H1 (cell line): ENCODE measurements around the gene PPP1R13B. TPM values are rescaled to one million over a fixed set of nuclear protein-coding genes. Genes with fewer than 3 reads are reported as not detected.

Experiments
- CTCF ChIA-PET: fragments of 300-600 bp; sonication (Branson Sonifier 250); formaldehyde crosslinking; loops from one replicate; lab custom pipeline; 2021; ENCODE audit not compliant: partially characterized antibody; lab: Charles Lee
- POLR2A ChIA-PET: fragments of 300-600 bp; sonication (Branson Sonifier 250); formaldehyde crosslinking; loops from one replicate; lab custom pipeline; 2021; ENCODE audit warnings: inconsistent platforms; ENCODE audit not compliant: partially characterized antibody; lab: Charles Lee
- DNase-seq, 2 experiments: peaks; one replicate each; pipeline versions ENCODE4 v3.0.0 to v3.0.0-alpha.2; 2010 to 2022; ENCODE audit warnings: low spot score in 2 of 2, low read depth in 1 of 2, mixed read lengths in 1 of 2
- FAIRE-seq: peaks from 2 replicates; lab custom pipeline; 2011; peaks lifted over from hg19 to GRCh38; lab: Jason Lieb, UNC
- H2AFZ ChIP-seq: 2 replicates; pipeline ENCODE4 v1.8.1; 2012; ENCODE audit warnings: low read length, inconsistent platforms
- H2AK5ac ChIP-seq: 2 replicates; pipeline ENCODE4 v1.6.1; 2013; ENCODE audit warnings: low read depth, low read length
- H2BK120ac ChIP-seq: replicated peaks from 2 replicates; pipeline ENCODE3; 2013; ENCODE audit warnings: low read depth, low read length, inconsistent platforms
- H2BK12ac ChIP-seq: 2 replicates; pipeline ENCODE4 v1.6.1; 2013; ENCODE audit warnings: low read depth, low read length
- H2BK15ac ChIP-seq: 2 replicates; pipeline ENCODE4 v1.6.1; 2013; ENCODE audit warnings: low read length
- H2BK20ac ChIP-seq: 2 replicates; pipeline ENCODE4 v1.6.1; 2013; ENCODE audit warnings: low read length
- H2BK5ac ChIP-seq: 2 replicates; pipeline ENCODE4 v1.6.1; 2013; ENCODE audit warnings: low read depth, low read length
- H3K14ac ChIP-seq: 2 replicates; pipeline ENCODE4 v1.6.1; 2013; ENCODE audit warnings: inconsistent platforms; ENCODE audit not compliant: insufficient read length
- H3K18ac ChIP-seq: 2 replicates; pipeline ENCODE4 v1.6.1; 2013; ENCODE audit warnings: low read length; ENCODE audit errors: extremely low read depth
- H3K23ac ChIP-seq: 2 replicates; pipeline ENCODE4 v1.6.1; 2013; ENCODE audit warnings: inconsistent platforms; ENCODE audit not compliant: insufficient read length
- H3K23me2 ChIP-seq: 2 replicates; pipeline ENCODE4 v1.6.1; 2013; ENCODE audit warnings: low read depth, low read length
- H3K27ac ChIP-seq: 2 replicates; pipeline ENCODE4 v1.6.1; 2011; ENCODE audit warnings: low read depth, low read length, inconsistent platforms
- H3K27me3 ChIP-seq, 4 experiments: replicated peaks in 1 of 4; 1 replicate in 1 of 4; 2 replicates in 3 of 4; pipeline versions ENCODE4 v1.6.1 to v1.8.1; 2011 to 2013; ENCODE audit warnings: low read length in 3 of 4, mild to moderate bottlenecking in 3 of 4, inconsistent platforms in 2 of 4, mixed read lengths in 2 of 4, moderate library complexity in 1 of 4; ENCODE audit not compliant: control insufficient read depth in 3 of 4, insufficient read depth in 3 of 4; ENCODE audit errors: extremely low read depth in 1 of 4
- H3K36me3 ChIP-seq, 4 experiments: 2 replicates each; pipeline versions ENCODE4 v1.6.1 to v1.8.1; 2011 to 2013; ENCODE audit warnings: mild to moderate bottlenecking in 4 of 4, low read length in 3 of 4, moderate library complexity in 2 of 4, control low read depth in 1 of 4, inconsistent platforms in 1 of 4; ENCODE audit not compliant: insufficient read depth in 4 of 4, control insufficient read depth in 2 of 4
- H3K4ac ChIP-seq: replicated peaks from 2 replicates; pipeline ENCODE3; 2013; ENCODE audit warnings: low read length, low read depth, mixed read lengths, inconsistent platforms; ENCODE audit not compliant: insufficient read length
- H3K4me1 ChIP-seq, 4 experiments: replicated peaks in 1 of 4; 1 replicate in 1 of 4; 2 replicates in 3 of 4; pipeline versions ENCODE4 v1.6.1 to v1.8.1; 2011 to 2013; ENCODE audit warnings: low read length in 3 of 4, inconsistent platforms in 2 of 4, mixed read lengths in 1 of 4; ENCODE audit not compliant: insufficient read depth in 4 of 4, control insufficient read depth in 3 of 4
- H3K4me2 ChIP-seq, 2 experiments: 2 replicates each; pipeline versions ENCODE4 v1.6.1 to v1.8.1; 2011 to 2013; ENCODE audit warnings: low read depth in 2 of 2, low read length in 2 of 2, control low read depth in 1 of 2, inconsistent platforms in 1 of 2, mild to moderate bottlenecking in 1 of 2; ENCODE audit not compliant: insufficient read depth in 1 of 2
- H3K4me3 ChIP-seq, 4 experiments: fragments of 200-600, 300-600 bp in 1 of 4; sonication (generic), shearing (Covaris generic), sonication (Bioruptor Twin) in 1 of 4; 2 replicates each; pipeline versions ENCODE4 v1.5.1 to v1.8.1; 2011 to 2016; ENCODE audit warnings: low read length in 4 of 4, low read depth in 3 of 4, control low read depth in 2 of 4, inconsistent platforms in 2 of 4, mild to moderate bottlenecking in 2 of 4, mixed read lengths in 1 of 4, moderate library complexity in 1 of 4; ENCODE audit not compliant: insufficient read depth in 2 of 4; ENCODE audit errors: extremely low read depth in 1 of 4
- H3K56ac ChIP-seq: replicated peaks from 2 replicates; pipeline ENCODE3; 2013; ENCODE audit warnings: low read depth, mild to moderate bottlenecking, mixed read lengths, low read length, inconsistent platforms; ENCODE audit not compliant: insufficient read length
- H3K79me1 ChIP-seq: 2 replicates; pipeline ENCODE4 v1.6.1; 2013; ENCODE audit warnings: low read depth, low read length, control low read depth
- H3K79me2 ChIP-seq, 2 experiments: 2 replicates each; pipeline versions ENCODE4 v1.6.1 to v1.8.1; 2012 to 2013; ENCODE audit warnings: low read length in 2 of 2, mild to moderate bottlenecking in 2 of 2, inconsistent platforms in 1 of 2; ENCODE audit not compliant: insufficient read depth in 2 of 2, control insufficient read depth in 1 of 2
- H3K9ac ChIP-seq, 4 experiments: replicated peaks in 1 of 4; 1 replicate in 1 of 4; 2 replicates in 3 of 4; pipeline versions ENCODE4 v1.6.1 to v1.8.1; 2011 to 2013; ENCODE audit warnings: low read depth in 3 of 4, low read length in 3 of 4, control low read depth in 2 of 4, mild to moderate bottlenecking in 2 of 4, moderate library complexity in 2 of 4, inconsistent platforms in 1 of 4; ENCODE audit errors: extremely low read depth in 1 of 4
- H3K9me3 ChIP-seq, 2 experiments: 2 replicates each; pipeline versions ENCODE4 v1.6.1 to v1.8.1; 2012 to 2013; ENCODE audit warnings: mild to moderate bottlenecking in 2 of 2, moderate library complexity in 2 of 2, control low read depth in 1 of 2, inconsistent platforms in 1 of 2, low read depth in 1 of 2, low read length in 1 of 2, mixed read lengths in 1 of 2; ENCODE audit not compliant: insufficient read depth in 2 of 2
- H4K20me1 ChIP-seq, 2 experiments: replicated peaks in 1 of 2; 2 replicates each; pipeline versions ENCODE3 to v1.8.1; 2011 to 2013; ENCODE audit warnings: inconsistent platforms in 2 of 2, low read length in 2 of 2, mild to moderate bottlenecking in 1 of 2; ENCODE audit not compliant: insufficient read depth in 2 of 2, control insufficient read depth in 1 of 2
- H4K5ac ChIP-seq: 2 replicates; pipeline ENCODE4 v1.6.1; 2013; ENCODE audit warnings: low read length, low read depth, mixed read lengths, inconsistent platforms; ENCODE audit not compliant: insufficient read length
- H4K8ac ChIP-seq: 2 replicates; pipeline ENCODE4 v1.8.0; 2013; ENCODE audit warnings: mild to moderate bottlenecking, moderate library complexity, low read length, inconsistent platforms; ENCODE audit not compliant: insufficient read depth; ENCODE audit errors: extremely low read depth
- H4K91ac ChIP-seq: replicated peaks from 2 replicates; pipeline ENCODE3; 2013; ENCODE audit warnings: low read length, mixed read lengths, inconsistent platforms; ENCODE audit not compliant: insufficient read length
- ZNF274 ChIP-seq: IDR thresholded peaks from 2 replicates; pipeline ENCODE4 v1.7.0; 2012; ENCODE audit warnings: low read length, borderline replicate concordance; ENCODE audit errors: extremely low read depth
- WGBS, 2 experiments: shearing (Covaris generic) in 1 of 2; methylation state at CpG; one replicate each; pipeline versions ENCODE4 v1.1.6 to v1.1.7; 2013 to 2015; ENCODE audit warnings: low lambda C conversion rate in 2 of 2, mixed read lengths in 2 of 2, inconsistent platforms in 1 of 2, low coverage in 1 of 2, missing lambda C conversion rate in 1 of 2; ENCODE audit not compliant: insufficient replicate concordance in 2 of 2, insufficient coverage in 1 of 2, insufficient read length in 1 of 2; ENCODE audit errors: extremely low coverage in 1 of 2, missing lambda C conversion rate in 1 of 2; 5-methylcytosine and 5-hydroxymethylcytosine counted together
- polyA plus RNA-seq, 7 experiments: library from polyadenylated mRNA; depleted of rRNA in 3 of 7; stranded (reverse) in 5 of 7; unstranded in 2 of 7; fragments of >200 nt in 5 of 7; fragments of 200-250 nt in 2 of 7; gene quantifications; 1 replicate in 5 of 7; 2 replicates in 1 of 7; 4 replicates in 1 of 7; pipeline versions ENCODE4 v1.2.1 to v1.2.3, GENCODE V29; 2011 to 2013; ENCODE audit warnings: missing spikeins in 2 of 7, mixed read lengths in 2 of 7
- total RNA-seq: library from RNA; stranded (reverse); fragmentation: NEBNext Ultra II Directional; extraction: Animal tissue kit (Norgen Biotek cat#: 25700); gene quantifications from 2 replicates; pipeline ENCODE4 v1.2.1, GENCODE V29; 2021

The PPP1R13B gene
- total and polyA plus RNA-seq, 2 of the 8 experiments (the other 6 are each of a cell fraction or from before 2014, with no cell fraction given), result 2.6 to 8.9 TPM

DNA sequence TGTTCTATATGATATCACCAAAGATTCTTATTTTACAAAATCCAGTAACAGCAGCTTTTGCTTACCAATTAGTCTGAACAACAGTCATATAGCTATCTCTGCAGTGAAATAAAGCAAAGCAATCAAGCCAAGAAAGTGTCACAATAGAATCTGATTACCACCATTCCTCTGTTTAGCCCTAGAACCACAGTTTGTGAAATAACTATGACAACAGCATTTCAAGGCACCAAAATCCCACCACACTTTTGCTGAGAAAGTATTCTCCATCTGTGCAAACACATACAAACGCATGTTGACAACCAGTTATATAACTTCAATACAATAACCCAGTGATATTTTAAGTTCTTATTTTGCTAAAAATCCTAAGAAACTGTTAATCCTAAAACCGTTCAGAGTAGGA lies 7.4 kb downstream of the PPP1R13B start:
- Histone ChIP-seq H4K20me1 (no peaks in the 10 kb centered on the region), H3K4me1 (peaks cover 0 to 4% (median under 1%) of the 10 kb centered on the region in 4 experiments; a peak in 2 of 7 replicates), H2AFZ (no peak overlapping the region), H4K5ac (no peak overlapping the region), H3K18ac (no peak overlapping the region), H4K91ac (no peak overlapping the region), H2AK5ac (no peak overlapping the region), H3K27me3 (no peaks in the 10 kb centered on the region; a peak in 1 of 7 replicates), H2BK12ac (no peak overlapping the region), H3K4me3 (no peak overlapping the region), H3K23me2 (peaks cover 2% of the 10 kb centered on the region; the same call in 1 of the 2 replicates), H4K8ac (no peak overlapping the region), H3K23ac (no peak overlapping the region), H2BK20ac (no peak overlapping the region), H2BK120ac (no peak overlapping the region), H3K14ac (no peak overlapping the region), H3K9me3 (no peaks in the 10 kb centered on the region), H3K56ac (no peak overlapping the region), H3K4ac (no peak overlapping the region), H3K4me2 (no peak overlapping the region), H3K79me2 (no peaks in the 10 kb centered on the region), H3K9ac (no peak overlapping the region), H2BK5ac (no peak overlapping the region), H3K36me3 (no peaks in the 10 kb centered on the region), H2BK15ac (no peak overlapping the region), H3K79me1 (no peaks in the 10 kb centered on the region; the same call in 1 of the 2 replicates), H3K27ac (no peak overlapping the region)
- 77% methylated on average over 2 of the region's 2 CpGs; no CpG with 5 or more reads in 1 of the 2 experiments for WGBS, 2 experiments
- ChIA-PET CTCF (no interaction called here), POLR2A (no interaction called here)
- no peak for TF ChIP-seq ZNF274
- DNase-seq (no peak), FAIRE-seq (no peak)
